ENCODE data around the gene CHD5.

CHD5 gene

DNA sequence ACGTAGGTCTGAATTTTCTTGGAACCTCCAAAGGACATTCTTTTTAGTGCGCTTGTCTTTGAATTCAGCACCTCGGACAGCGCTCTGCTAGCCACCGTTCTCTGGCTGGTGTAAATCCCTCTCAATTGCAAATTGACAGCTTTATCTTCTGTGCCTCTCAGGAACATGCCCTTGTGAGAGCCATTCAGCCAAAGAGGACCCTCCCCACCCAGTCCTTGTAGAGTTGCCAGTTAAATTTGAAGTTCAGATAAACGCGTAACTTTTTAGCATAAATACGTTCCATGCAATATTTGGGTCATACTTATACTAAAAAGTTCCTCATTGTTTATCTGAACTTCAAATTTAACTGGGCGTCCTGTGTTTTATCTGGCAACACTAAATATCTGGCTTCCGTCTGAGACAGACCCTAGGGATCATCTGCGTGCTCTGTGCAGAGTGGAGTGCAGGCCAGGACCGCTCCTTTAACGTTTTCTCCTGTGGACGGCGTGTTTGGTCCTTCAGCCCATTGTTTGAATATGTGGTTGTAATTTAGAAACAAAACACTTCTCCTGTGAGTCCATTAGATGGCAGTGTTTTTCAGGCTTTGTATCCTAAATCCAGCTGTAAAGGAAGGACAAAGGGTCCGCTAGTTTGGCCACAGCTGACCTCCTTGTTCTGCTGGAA lies 127.4 kb downstream of the CHD5 start:
- no peak for DNase-seq

Data from NCI-H510A (cell line).